HL-60 (cell line): Measurements from ENCODE around the gene LARP1B.

Source experiments
- GABPA ChIP-seq: IDR thresholded peaks from 2 replicates; pipeline ENCODE4 v1.6.1; 2012; ENCODE audit warnings: low read depth
- POLR2AphosphoS5 ChIP-seq: IDR thresholded peaks from 2 replicates; pipeline ENCODE4 v1.6.1; 2012; ENCODE audit warnings: low read depth
- SPI1 ChIP-seq: IDR thresholded peaks from 2 replicates; pipeline ENCODE4 v1.6.1; 2012; ENCODE audit warnings: low read depth, mild to moderate bottlenecking, borderline replicate concordance
- TF ChIP-seq, protein P1 (sequence below): IDR thresholded peaks from one replicate; pipeline ENCODE4 v1.5.1; 2011; ENCODE audit warnings: low read length, control low read depth, inconsistent platforms; ENCODE audit not compliant: insufficient read depth
- TF ChIP-seq, protein P2 (sequence below): IDR thresholded peaks from 2 replicates; pipeline ENCODE4 v1.6.1; 2012; ENCODE audit warnings: low read depth; ENCODE audit not compliant: insufficient replicate concordance

DNA sequence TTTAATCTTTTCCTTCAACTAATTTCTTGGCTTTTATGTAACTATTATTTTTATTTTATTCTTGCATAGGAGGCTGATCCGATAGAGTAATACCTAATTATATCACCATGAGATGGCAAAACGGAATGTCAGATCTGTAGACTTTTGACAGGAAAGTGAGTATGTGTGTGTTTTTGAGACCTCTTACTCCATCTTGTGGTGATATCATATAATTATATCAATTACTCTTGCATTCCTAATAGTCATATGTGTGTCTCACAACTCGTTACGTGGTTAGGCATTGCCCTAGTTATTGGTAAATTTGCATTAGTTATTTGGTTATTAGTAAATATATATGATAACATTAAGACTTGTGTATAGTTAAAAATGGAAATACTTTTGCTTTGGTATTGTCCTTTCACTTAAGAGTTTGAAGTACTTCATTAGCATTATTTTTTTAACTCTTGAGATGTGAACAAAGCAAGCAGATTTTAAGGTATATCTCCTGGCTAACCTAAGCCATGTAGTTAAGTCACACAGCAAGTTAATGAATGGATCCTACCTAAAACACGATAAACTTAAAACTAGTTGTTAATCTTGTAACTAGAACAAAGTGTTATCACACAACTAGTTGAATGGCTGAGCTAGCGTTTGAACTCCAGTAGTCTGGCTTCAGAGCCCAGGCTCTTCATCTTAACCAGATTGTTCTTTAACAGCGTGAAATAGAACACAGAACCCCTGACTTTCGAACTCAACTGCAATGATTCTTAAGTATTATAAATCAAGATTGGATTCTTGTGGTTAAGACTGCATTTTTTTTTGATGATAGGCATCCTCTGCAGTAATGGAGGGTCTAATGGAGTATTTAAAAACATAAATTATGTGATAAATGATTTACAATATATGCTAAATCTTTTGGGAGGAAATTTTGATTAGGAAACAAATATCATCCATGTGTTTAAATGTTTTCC, 159.4 kb downstream of the LARP1B start:
- TF ChIP-seq, protein P1, sequence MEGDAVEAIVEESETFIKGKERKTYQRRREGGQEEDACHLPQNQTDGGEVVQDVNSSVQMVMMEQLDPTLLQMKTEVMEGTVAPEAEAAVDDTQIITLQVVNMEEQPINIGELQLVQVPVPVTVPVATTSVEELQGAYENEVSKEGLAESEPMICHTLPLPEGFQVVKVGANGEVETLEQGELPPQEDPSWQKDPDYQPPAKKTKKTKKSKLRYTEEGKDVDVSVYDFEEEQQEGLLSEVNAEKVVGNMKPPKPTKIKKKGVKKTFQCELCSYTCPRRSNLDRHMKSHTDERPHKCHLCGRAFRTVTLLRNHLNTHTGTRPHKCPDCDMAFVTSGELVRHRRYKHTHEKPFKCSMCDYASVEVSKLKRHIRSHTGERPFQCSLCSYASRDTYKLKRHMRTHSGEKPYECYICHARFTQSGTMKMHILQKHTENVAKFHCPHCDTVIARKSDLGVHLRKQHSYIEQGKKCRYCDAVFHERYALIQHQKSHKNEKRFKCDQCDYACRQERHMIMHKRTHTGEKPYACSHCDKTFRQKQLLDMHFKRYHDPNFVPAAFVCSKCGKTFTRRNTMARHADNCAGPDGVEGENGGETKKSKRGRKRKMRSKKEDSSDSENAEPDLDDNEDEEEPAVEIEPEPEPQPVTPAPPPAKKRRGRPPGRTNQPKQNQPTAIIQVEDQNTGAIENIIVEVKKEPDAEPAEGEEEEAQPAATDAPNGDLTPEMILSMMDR = no peak
- no peak for TF ChIP-seq POLR2AphosphoS5
- TF ChIP-seq GABPA = no peak
- TF ChIP-seq, protein P2, sequence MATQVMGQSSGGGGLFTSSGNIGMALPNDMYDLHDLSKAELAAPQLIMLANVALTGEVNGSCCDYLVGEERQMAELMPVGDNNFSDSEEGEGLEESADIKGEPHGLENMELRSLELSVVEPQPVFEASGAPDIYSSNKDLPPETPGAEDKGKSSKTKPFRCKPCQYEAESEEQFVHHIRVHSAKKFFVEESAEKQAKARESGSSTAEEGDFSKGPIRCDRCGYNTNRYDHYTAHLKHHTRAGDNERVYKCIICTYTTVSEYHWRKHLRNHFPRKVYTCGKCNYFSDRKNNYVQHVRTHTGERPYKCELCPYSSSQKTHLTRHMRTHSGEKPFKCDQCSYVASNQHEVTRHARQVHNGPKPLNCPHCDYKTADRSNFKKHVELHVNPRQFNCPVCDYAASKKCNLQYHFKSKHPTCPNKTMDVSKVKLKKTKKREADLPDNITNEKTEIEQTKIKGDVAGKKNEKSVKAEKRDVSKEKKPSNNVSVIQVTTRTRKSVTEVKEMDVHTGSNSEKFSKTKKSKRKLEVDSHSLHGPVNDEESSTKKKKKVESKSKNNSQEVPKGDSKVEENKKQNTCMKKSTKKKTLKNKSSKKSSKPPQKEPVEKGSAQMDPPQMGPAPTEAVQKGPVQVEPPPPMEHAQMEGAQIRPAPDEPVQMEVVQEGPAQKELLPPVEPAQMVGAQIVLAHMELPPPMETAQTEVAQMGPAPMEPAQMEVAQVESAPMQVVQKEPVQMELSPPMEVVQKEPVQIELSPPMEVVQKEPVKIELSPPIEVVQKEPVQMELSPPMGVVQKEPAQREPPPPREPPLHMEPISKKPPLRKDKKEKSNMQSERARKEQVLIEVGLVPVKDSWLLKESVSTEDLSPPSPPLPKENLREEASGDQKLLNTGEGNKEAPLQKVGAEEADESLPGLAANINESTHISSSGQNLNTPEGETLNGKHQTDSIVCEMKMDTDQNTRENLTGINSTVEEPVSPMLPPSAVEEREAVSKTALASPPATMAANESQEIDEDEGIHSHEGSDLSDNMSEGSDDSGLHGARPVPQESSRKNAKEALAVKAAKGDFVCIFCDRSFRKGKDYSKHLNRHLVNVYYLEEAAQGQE = no peak
- TF ChIP-seq SPI1 = no peak
